GM19324 (cell line): ENCODE measurements around the gene IRX6.

Experiments
- ATAC-seq: cut with Tn5 transposase; IDR thresholded peaks from one replicate; pipeline ENCODE4 v1.9.1; 2021; ENCODE audit warnings: mild to moderate bottlenecking, moderate library complexity; ENCODE audit not compliant: unreplicated experiment, low FRiP score

The IRX6 gene

DNA sequence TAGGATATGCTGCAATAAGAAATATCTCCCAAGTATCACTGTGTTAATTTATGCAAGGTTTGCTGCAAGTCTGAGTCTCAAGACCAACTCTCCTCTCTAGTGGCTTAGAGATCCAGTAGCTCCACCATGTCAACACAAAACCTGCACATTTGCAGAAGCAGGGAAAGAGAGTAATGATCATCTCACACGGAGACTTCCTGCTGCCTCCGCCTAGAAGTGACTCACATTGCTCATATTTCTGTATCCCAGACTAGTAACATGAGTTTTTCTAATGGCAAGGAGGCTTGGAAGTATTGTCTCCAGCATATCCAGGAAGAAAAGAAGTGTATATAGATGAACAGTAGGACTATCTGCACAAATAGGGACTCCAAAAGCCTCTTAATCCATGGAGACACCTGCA lies 15.0 kb upstream of the IRX6 start:
- no peak for ATAC-seq

DNA sequence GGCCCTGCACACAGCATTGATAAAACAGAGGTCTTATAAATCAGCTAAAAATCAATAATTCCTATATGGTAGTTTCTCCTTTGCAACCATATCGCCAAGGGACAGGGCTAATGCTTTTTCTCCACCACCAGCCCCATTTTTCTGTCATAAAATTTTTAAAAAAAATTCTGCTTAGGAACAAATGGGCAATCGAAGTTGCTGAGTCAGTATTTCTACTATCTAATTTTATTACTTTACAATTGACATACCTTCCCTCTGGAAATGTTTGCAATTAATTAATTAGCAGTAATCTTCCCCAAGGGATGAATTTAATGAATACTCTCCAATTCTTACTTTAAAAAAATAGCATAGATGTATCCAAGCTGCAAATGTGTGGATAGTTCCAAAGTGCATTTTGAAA lies 1.7 kb upstream of the IRX6 start:
- ATAC-seq: no peak

DNA sequence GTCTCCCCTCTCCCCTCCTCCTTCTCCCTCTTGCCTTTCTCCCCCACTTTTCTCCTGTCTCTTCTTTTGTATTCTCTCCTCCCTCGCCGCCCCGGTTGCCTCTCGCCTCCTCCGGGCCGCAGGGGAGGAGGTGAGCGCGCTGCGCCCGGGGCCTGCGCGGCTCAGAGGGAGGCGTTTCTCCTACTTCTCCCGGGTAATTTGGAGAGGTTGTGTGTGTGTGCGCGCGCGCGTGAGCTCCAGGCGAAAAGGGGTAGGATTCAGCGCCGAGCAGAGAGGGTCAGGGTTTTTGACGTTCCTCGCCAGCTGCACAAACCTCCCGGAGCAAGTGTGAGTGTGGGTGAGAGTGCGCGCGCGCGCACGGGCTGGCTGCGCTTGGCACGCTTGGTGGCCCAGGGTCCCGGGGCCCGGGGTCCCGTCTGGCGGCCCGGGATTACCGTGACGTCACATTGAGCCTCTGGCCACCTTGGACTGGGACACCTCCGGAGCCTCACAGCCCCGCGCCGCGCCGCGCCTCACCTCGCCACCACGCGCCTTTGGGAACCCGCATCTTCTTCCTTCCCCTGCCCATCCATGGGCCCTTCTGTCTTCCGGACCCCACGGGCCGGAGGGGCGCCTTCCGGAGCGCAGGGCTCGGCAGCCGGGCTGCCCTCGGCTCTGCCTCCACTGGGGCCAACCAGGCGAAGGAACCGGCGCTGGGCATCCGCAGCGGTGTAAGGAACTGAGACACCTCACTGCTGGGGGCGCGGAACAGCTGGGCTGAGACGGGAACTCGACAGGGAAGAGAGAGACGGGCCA lies 479 bp downstream of the IRX6 start:
- ATAC-seq: no peak

DNA sequence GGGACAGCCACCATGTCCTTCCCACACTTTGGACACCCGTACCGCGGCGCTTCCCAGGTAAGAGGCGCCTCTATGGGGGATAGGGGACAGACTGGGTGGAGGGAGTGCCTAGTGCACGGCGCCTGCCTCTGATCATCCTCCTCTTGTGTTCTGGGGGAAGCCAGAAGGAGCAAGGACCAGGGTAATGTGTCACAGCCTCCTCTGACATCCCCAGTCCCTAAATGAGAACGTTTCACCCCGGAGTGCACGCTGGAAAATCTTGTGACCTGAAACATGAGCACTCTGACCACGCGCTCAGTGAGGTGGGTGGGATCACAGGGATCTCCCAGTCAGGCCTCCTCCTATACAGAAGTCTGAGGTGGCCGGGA lies 1.1 kb downstream of the IRX6 start:
- no peak for ATAC-seq

GRCh38 chr16:55325458-55326109 lies 1.6 kb downstream of the IRX6 start:
- no peak for ATAC-seq

DNA sequence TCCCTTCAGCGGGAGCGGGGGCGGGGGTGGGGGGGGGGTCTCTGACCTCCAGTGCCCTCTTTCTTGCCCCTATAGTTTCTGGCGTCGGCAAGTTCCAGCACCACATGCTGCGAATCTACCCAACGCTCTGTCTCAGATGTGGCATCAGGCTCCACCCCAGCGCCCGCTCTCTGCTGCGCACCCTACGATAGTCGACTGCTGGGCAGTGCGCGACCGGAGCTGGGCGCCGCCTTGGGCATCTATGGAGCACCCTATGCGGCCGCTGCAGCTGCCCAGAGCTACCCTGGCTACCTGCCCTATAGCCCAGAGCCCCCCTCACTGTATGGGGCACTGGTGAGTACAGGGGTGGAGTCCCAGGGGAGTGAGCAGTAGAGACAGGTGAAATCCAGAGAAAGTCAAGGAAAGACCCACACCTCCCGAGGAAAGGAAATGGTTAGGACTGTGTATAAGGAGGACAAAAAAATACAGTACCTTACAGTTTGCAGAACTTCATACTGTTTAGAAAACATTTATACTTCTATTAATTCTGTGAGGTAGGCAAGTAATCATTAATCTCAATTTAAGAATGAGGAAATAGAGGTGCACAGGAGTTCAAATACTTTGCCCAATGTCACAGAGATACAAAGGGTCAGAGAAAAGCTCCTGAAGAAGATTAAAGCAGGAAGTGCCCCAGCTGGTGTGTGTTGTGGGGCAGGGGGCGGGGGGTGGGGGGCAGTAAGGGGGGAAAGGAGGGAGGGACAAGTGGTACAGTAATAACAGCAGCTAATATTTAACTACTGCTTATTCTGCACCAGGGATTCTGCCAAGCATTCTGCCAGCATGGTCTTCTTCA lies 2.5 kb downstream of the IRX6 start:
- no peak for ATAC-seq

GRCh38 chr16:55328611-55329569 lies 4.9 kb downstream of the IRX6 start:
- no peak for ATAC-seq

GRCh38 chr16:55329791-55330428 lies 5.9 kb downstream of the IRX6 start:
- ATAC-seq: no peak

DNA sequence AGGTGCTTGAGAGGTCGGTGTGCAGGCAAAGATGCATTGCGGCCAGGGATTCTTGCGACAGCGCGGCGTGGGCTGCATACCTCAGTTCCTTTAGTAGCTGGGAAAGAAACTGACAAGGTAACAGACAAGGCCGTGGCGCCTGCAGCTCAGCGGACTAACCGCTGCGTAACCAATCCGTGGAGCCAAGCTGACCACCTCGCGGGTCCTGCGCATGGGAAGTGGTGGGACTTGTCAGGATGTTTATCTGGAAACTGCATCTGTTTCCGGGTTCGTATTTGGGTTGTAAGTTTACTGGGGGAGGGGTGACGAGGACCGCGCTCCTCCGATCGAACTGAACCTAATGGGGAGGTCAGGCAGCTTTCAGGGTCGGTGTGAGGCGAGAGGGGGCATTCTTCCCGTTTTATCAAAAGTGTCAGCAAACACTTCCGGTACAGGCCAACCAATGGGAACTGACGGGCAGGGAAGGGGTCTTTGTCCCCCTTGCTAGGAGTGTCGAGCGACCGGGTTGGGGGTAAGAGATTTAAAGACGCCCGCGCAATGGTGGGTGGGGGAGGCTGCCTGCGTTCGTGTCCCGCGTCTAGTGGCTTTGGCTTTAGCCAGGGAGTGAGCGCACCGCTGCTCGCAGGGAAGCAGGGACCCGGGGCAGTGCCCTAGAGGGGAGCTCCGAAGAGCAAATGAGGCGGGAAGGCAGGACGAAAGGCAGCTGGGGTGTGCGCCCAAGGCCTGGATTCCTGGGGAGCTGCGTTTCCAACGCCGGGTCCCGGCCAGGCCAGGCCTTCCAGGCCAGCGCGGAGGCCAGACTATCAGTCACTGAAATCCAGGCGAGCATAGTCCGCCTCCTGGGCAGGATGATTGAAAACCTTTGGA lies 7.0 kb downstream of the IRX6 start:
- no peak for ATAC-seq

DNA sequence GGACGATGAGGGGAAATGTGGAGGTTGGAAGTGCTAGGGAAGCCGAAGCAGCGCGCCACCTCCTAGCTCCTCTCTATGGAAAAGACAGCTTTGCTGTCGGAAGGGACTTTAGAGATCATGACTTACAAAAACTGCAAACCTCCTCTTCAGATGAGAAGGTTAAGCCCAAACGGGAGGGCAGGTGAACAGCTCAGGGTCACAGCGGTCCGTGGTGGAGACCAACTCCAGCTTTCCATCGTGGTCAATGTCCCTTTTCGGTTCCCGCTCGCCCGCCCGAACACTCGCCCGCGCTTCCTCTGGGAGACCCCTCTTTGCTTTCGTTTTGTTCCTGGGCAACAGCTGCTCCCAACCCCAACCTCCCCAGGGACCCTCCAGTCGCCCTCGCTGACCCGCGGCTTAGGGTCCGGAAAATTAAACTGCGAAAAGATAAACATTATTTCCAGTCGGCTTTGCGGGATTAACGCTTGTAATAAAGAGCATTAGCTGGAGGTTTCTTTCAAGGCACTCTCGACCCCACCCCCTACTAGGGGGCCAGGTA lies 7.7 kb downstream of the IRX6 start:
- no peak for ATAC-seq

- ATAC-seq: no peak
These were observed 9.7 kb downstream of the IRX6 start for GRCh38 chr16:55333684-55334083.

DNA sequence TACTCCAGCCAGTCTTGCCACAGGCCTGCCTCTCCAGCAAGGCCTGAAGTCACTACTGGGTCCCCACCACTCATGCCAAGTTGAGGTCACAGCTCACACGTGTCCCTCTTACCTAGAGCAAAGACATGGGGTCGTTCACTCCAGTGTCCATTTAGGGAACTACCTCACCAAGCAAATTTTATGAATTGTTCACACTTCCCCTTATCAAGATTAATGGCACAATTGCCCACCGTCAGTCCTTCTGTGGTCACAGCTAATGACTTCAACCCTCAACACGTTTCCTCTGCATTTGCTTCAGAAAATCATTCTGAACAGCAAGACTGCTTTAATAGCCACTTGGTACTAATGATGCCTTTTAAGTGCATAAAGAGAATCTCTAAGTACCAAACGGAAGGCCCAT lies 14.6 kb downstream of the IRX6 start:
- no peak for ATAC-seq

DNA sequence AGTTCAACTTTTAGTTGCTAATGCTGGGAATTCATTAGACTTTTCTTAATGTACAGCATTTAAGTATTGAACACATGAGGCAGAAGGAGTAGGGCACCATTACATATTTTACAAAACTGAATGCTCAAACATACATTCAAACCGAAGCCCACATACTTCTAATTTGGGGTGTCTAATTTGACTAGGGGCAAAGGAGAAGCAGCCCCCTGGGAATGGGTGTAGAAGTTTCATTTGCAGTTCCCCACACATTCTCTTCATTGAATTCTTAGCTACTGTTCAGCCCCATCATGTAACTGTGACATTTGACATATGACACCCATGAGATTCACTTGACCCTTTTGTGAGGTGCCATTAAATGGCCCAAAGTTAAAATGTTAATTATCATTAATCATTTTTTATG lies 16.4 kb downstream of the IRX6 start:
- ATAC-seq: no peak

DNA sequence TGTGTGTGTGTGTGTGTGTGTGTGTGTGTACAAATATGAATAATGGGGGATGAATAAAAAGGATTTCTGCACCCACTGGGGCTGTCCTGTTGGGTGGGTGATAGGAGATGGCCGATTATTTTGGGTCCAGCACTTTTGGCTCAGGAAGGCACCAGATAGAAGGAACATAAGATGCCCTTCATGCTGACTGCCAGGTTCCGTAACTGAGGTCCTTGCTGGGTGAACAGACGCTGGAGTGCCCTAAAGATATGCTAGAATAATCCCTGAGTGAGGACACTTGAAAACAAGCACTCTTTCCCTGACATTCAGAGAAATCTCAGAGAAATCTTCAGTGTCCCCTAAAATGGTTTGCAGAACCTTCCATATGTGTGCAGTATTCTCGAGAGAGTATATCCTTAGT lies 17.7 kb downstream of the IRX6 start:
- no peak for ATAC-seq

DNA sequence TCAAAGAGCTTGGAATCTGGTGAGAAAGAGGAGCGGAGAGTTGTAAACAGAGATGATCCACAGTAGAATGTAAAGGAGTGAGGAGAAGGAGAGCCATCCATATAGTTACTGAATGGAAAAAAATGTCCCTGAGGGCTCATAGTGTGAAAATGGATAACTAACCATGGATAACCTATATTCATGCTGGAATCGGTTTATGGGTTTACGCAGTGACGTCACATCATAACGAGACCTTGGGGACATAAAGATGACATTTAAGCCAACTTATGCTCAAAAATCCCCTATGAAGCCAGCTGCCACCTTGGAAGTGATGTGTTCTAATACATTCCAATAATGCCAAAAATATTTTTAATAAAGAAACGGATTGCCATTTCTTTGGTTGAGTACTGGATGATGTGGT lies 22.5 kb downstream of the IRX6 start:
- ATAC-seq: no peak

DNA sequence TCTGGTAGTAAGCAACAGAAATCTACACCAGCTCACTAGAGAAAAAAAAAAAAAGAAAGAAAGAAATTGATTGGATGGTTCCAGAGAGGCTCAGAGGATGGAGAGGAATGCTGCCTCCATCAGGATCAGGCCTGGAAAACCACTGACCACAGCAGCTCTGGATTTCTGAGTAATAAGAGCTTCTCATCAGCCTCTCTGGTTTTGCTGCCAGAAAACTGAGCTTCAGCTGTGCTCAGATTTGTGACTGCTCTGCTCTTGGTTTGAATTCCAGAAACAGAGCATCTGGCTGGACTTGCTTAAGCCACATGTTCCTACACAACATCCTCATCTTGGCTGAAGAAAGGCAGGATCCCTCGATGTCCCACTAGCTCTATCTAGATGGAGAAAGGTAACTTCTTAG lies 25.9 kb downstream of the IRX6 start:
- ATAC-seq: no peak

GRCh38 chr16:55350984-55351383 lies 27.0 kb downstream of the IRX6 start:
- no peak for ATAC-seq

DNA sequence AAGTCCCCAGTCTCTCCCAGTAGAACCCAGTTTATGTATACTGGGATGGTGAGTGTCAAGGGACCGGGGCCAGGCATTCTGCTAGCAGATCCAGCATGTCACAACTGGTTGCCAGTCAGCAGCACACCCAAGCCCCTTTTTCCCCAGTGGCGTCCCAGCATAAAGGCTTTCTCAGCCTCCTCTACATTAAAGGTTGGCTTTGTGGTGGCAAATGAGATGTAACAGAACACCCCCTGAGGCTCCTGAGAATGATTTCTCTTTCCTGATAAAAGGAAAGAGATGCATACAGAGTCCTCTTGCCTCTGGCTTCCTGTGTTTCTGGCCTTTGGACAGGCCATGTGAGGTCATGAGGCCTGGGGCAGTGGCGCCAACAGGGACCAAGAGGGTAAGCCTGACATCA lies 27.9 kb downstream of the IRX6 start:
- no peak for ATAC-seq

DNA sequence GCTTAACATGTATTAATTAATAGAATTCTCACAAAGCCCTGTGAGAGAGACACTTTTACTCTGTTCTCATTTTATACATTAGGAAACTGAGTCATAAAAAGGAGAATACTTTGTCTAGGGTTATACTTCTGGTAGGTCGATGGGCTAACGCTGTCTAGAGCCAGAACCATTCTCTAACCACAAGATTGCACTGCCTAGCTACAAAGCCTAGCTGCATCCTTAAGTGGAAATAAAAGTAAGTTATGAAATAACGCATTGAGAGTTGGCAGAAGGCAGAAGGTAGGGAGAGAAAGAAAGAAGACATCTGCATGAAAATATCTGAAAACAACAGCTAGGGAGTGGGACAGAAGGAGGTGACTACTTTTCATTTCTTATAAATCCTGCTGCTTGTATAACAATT lies 33.2 kb downstream of the IRX6 start:
- ATAC-seq: no peak
